Activated T-cell treated with anti-CD3 and anti-CD28 coated beads, Interleukin-2, amount 50 U/mL, for 4 hours (primary cell): Measurements from ENCODE around the gene RHO. TPM values are rescaled to one million over a fixed set of nuclear protein-coding genes. Genes with fewer than 3 reads are reported as not detected.

Source experiments
- ATAC-seq, 2 donors: fragments of 200-7000 bp; cut with Tn5 transposase; one replicate each; pipeline ENCODE4 v1.10.0; 2021
- DNase-seq: peaks from one replicate; pipeline ENCODE4 v3.0.0-alpha.2; 2020
- H3K27me3 Mint-ChIP-seq: one replicate; pipeline ENCODE4 v1.8.0; 2021; ENCODE audit warnings: low read depth, mixed read lengths
- H3K36me3 Mint-ChIP-seq: one replicate; pipeline ENCODE4 v1.8.0; 2022; ENCODE audit warnings: mixed read lengths; ENCODE audit not compliant: insufficient read depth
- H3K4me1 Mint-ChIP-seq: one replicate; pipeline ENCODE4 v1.8.0; 2021; ENCODE audit warnings: low read depth, mixed read lengths
- H3K4me3 Mint-ChIP-seq: one replicate; pipeline ENCODE4 v1.8.0; 2021; ENCODE audit warnings: mild to moderate bottlenecking, moderate library complexity, mixed read lengths
- H3K9me3 Mint-ChIP-seq: one replicate; pipeline ENCODE4 v1.8.0; 2021; ENCODE audit warnings: mixed read lengths
- total RNA-seq, 3 donors: library from RNA; stranded (reverse); gene quantifications; one replicate each; pipeline ENCODE4 v1.2.1, GENCODE V29; 2021

RHO gene
- total RNA-seq, 3 donors from 2014 or later: not detected

- Mint-ChIP-seq H3K4me3 (no peak overlapping the region), H3K36me3 (peaks cover 11% of the 10 kb centered on the region), H3K27me3 (no peaks in the 10 kb centered on the region), H3K4me1 (no peaks in the 10 kb centered on the region), H3K9me3 (no peaks in the 10 kb centered on the region)
- DNase-seq (no peak), ATAC-seq (no peak)
Measured at GRCh38 chr3:129521611-129522010, 6.8 kb upstream of the RHO start.

GRCh38 chr3:129522953-129523352, 5.5 kb upstream of the RHO start:
- DNase-seq (no peak), ATAC-seq (no peak)
- no peaks in the 10 kb centered on the region for H3K27me3 Mint-ChIP-seq
- H3K4me3 Mint-ChIP-seq: no peak overlapping the region
- H3K36me3 Mint-ChIP-seq: peaks cover 6% of the 10 kb centered on the region
- H3K9me3 Mint-ChIP-seq: no peaks in the 10 kb centered on the region
- H3K4me1 Mint-ChIP-seq: no peaks in the 10 kb centered on the region

GRCh38 chr3:129524081-129524480, 4.4 kb upstream of the RHO start:
- Mint-ChIP-seq H3K36me3 (peaks cover 3% of the 10 kb centered on the region), H3K27me3 (no peaks in the 10 kb centered on the region), H3K9me3 (no peaks in the 10 kb centered on the region), H3K4me3 (no peak overlapping the region), H3K4me1 (no peaks in the 10 kb centered on the region)
- no peak for DNase-seq
- ATAC-seq: no peak

- Mint-ChIP-seq H3K27me3 (no peaks in the 10 kb centered on the region), H3K9me3 (no peaks in the 10 kb centered on the region), H3K4me3 (no peak overlapping the region), H3K36me3 (no peaks in the 10 kb centered on the region), H3K4me1 (no peaks in the 10 kb centered on the region)
- ATAC-seq (no peak), DNase-seq (no peak)
Measured at GRCh38 chr3:129525341-129525968, 3.0 kb upstream of the RHO start.

- no peak overlapping the region for H3K4me3 Mint-ChIP-seq
- DNase-seq (no peak), ATAC-seq (no peak)
- no peaks in the 10 kb centered on the region for H3K9me3 Mint-ChIP-seq
- no peaks in the 10 kb centered on the region for H3K4me1 Mint-ChIP-seq
- H3K27me3 Mint-ChIP-seq: no peaks in the 10 kb centered on the region
- H3K36me3 Mint-ChIP-seq: no peaks in the 10 kb centered on the region
Measured at GRCh38 chr3:129526121-129526900, 2.1 kb upstream of the RHO start.

- H3K4me1 Mint-ChIP-seq: no peaks in the 10 kb centered on the region
- no peak for DNase-seq
- no peaks in the 10 kb centered on the region for H3K27me3 Mint-ChIP-seq
- no peak for ATAC-seq
- no peaks in the 10 kb centered on the region for H3K36me3 Mint-ChIP-seq
- no peaks in the 10 kb centered on the region for H3K9me3 Mint-ChIP-seq
- H3K4me3 Mint-ChIP-seq: no peak overlapping the region
Measured at GRCh38 chr3:129527262-129527661, 1.2 kb upstream of the RHO start.

GRCh38 chr3:129529436-129530210, 1.2 kb downstream of the RHO start:
- Mint-ChIP-seq H3K27me3 (no peaks in the 10 kb centered on the region), H3K36me3 (no peaks in the 10 kb centered on the region), H3K4me1 (no peaks in the 10 kb centered on the region), H3K4me3 (no peak overlapping the region), H3K9me3 (no peaks in the 10 kb centered on the region)
- no peak for DNase-seq
- ATAC-seq: no peak

GRCh38 chr3:129530251-129530791, 1.9 kb downstream of the RHO start:
- Mint-ChIP-seq H3K36me3 (no peaks in the 10 kb centered on the region), H3K9me3 (no peaks in the 10 kb centered on the region), H3K4me3 (no peak overlapping the region), H3K4me1 (no peaks in the 10 kb centered on the region), H3K27me3 (no peaks in the 10 kb centered on the region)
- ATAC-seq: no peak
- DNase-seq: no peak

- H3K9me3 Mint-ChIP-seq: no peaks in the 10 kb centered on the region
- ATAC-seq: no peak
Measured at GRCh38 chr3:129530821-129531220, 2.4 kb downstream of the RHO start.

GRCh38 chr3:129531699-129532098, 3.3 kb downstream of the RHO start:
- DNase-seq (no peak), ATAC-seq (no peak)
- Mint-ChIP-seq H3K4me1 (no peaks in the 10 kb centered on the region), H3K36me3 (no peaks in the 10 kb centered on the region), H3K27me3 (no peaks in the 10 kb centered on the region), H3K4me3 (no peak overlapping the region), H3K9me3 (no peaks in the 10 kb centered on the region)

More at GRCh38 chr3:129530821-129531220, 2.4 kb downstream of the RHO start:
- DNase-seq: no peak
- H3K4me1 Mint-ChIP-seq: no peaks in the 10 kb centered on the region
- no peaks in the 10 kb centered on the region for H3K36me3 Mint-ChIP-seq
- H3K27me3 Mint-ChIP-seq: no peaks in the 10 kb centered on the region
- no peak overlapping the region for H3K4me3 Mint-ChIP-seq

- Mint-ChIP-seq H3K27me3 (no peaks in the 10 kb centered on the region), H3K9me3 (no peaks in the 10 kb centered on the region), H3K4me1 (no peaks in the 10 kb centered on the region), H3K36me3 (no peaks in the 10 kb centered on the region), H3K4me3 (no peak overlapping the region)
- no peak for ATAC-seq
- no peak for DNase-seq
Measured at GRCh38 chr3:129532261-129532660, 3.8 kb downstream of the RHO start.

GRCh38 chr3:129533406-129533805, 5.0 kb downstream of the RHO start:
- Mint-ChIP-seq H3K4me3 (no peak overlapping the region), H3K27me3 (no peaks in the 10 kb centered on the region), H3K36me3 (no peaks in the 10 kb centered on the region), H3K9me3 (no peaks in the 10 kb centered on the region), H3K4me1 (no peaks in the 10 kb centered on the region)
- ATAC-seq (no peak), DNase-seq (no peak)

- Mint-ChIP-seq H3K27me3 (no peaks in the 10 kb centered on the region), H3K4me1 (no peaks in the 10 kb centered on the region), H3K4me3 (no peak overlapping the region), H3K36me3 (no peaks in the 10 kb centered on the region), H3K9me3 (no peaks in the 10 kb centered on the region)
- ATAC-seq (no peak), DNase-seq (no peak)
Measured at GRCh38 chr3:129534428-129535027, 6.1 kb downstream of the RHO start.

GRCh38 chr3:129535075-129535474, 6.6 kb downstream of the RHO start:
- DNase-seq: no peak
- no peaks in the 10 kb centered on the region for H3K4me1 Mint-ChIP-seq
- ATAC-seq: no peak
- H3K27me3 Mint-ChIP-seq: no peaks in the 10 kb centered on the region
- H3K36me3 Mint-ChIP-seq: no peaks in the 10 kb centered on the region
- no peaks in the 10 kb centered on the region for H3K9me3 Mint-ChIP-seq
- H3K4me3 Mint-ChIP-seq: no peak overlapping the region
